Activated naive CD4-positive, alpha-beta T cell treated with anti-CD3 and anti-CD28 coated beads, Interleukin-2, amount 10 ng/mL, durations not matched to agents 7 days and 5 days (primary cell): ENCODE data around the gene RNF157.
"Not testable (repeated sequence)": the region's sequence is repeated elsewhere in the genome, so short reads cannot be mapped to it uniquely, and the experiment has no call there.

Experiments
- CTCF ChIA-PET: fragments of 350-600 bp; sonication (Branson Sonifier 250); formaldehyde crosslinking; loops from one replicate; lab custom pipeline; 2021; ENCODE audit warnings: antibody characterized with exemption; lab: Charles Lee
- DNase-seq: peaks from one replicate; pipeline ENCODE4 v3.0.0-alpha.2; 2020
- H3K27ac Mint-ChIP-seq: one replicate; pipeline ENCODE4 v1.8.0; 2021; ENCODE audit warnings: mild to moderate bottlenecking, moderate library complexity, mixed read lengths
- H3K27me3 Mint-ChIP-seq: one replicate; pipeline ENCODE4 v1.8.0; 2021; ENCODE audit warnings: mild to moderate bottlenecking, mixed read lengths
- H3K36me3 Mint-ChIP-seq: one replicate; pipeline ENCODE4 v1.8.0; 2021; ENCODE audit warnings: mixed read lengths
- H3K4me1 Mint-ChIP-seq: one replicate; pipeline ENCODE4 v1.8.0; 2021; ENCODE audit warnings: mixed read lengths
- H3K4me3 Mint-ChIP-seq: one replicate; pipeline ENCODE4 v1.8.0; 2021; ENCODE audit warnings: mild to moderate bottlenecking, moderate library complexity, mixed read lengths
- H3K9me3 Mint-ChIP-seq: one replicate; pipeline ENCODE4 v1.8.0; 2021; ENCODE audit warnings: mixed read lengths

Gene RNF157

GRCh38 chr17:76191896-76192295, 48.4 kb downstream of the RNF157 start:
- H3K4me1 Mint-ChIP-seq, result peaks cover 92% of the 10 kb centered on the region
- H3K27me3 Mint-ChIP-seq, result no peaks in the 10 kb centered on the region
- peaks cover 64% of the 10 kb centered on the region for H3K36me3 Mint-ChIP-seq
- peak; percentile 71 for DNase-seq
- no peaks in the 10 kb centered on the region for H3K9me3 Mint-ChIP-seq
- CTCF ChIA-PET, result interaction anchor here (0.6 to 3.1 kb wide), 12 partner anchors 11 to 88 kb away, joined by 3 to 29 read pairs (median 4); no protein-coding TSS in a partner anchor
- H3K27ac Mint-ChIP-seq, result peak overlapping the region; percentile 96
- peak overlapping the region; percentile 55 for H3K4me3 Mint-ChIP-seq

GRCh38 chr17:76189741-76190140, 50.6 kb downstream of the RNF157 start:
- CTCF ChIA-PET, result interaction anchor here (1.0 to 2.2 kb wide), 5 partner anchors 10 to 90 kb away, joined by 3 to 30 read pairs (median 4); partner anchors contain the start of gene UBALD2

GRCh38 chr17:76189247-76189646, 51.0 kb downstream of the RNF157 start:
- Mint-ChIP-seq H3K27me3 (no peaks in the 10 kb centered on the region), H3K4me3 (peak overlapping the region; percentile 54), H3K9me3 (no peaks in the 10 kb centered on the region), H3K4me1 (peaks cover 89% of the 10 kb centered on the region), H3K27ac (peak overlapping the region; percentile 96), H3K36me3 (peaks cover 54% of the 10 kb centered on the region)
- DNase-seq, result no peak
- CTCF ChIA-PET, result interaction anchor here (1.0 to 2.2 kb wide), 5 partner anchors 9 to 90 kb away, joined by 3 to 30 read pairs (median 4); partner anchors contain the start of gene UBALD2

More at GRCh38 chr17:76189741-76190140, 50.6 kb downstream of the RNF157 start:
- Mint-ChIP-seq H3K9me3 (no peaks in the 10 kb centered on the region), H3K27ac (peak overlapping the region; percentile 96), H3K27me3 (no peaks in the 10 kb centered on the region), H3K36me3 (peaks cover 54% of the 10 kb centered on the region), H3K4me1 (peaks cover 89% of the 10 kb centered on the region), H3K4me3 (peak overlapping the region; percentile 12)
- no peak for DNase-seq

GRCh38 chr17:76188213-76189016, 51.9 kb downstream of the RNF157 start:
- CTCF ChIA-PET, result interaction anchor here (1.0 to 2.2 kb wide), 6 partner anchors 8 to 91 kb away, joined by 3 to 30 read pairs (median 6); partner anchors contain the start of gene UBALD2
- Mint-ChIP-seq H3K4me3 (peak overlapping the region; percentile 5), H3K4me1 (peaks cover 84% of the 10 kb centered on the region), H3K36me3 (peaks cover 49% of the 10 kb centered on the region), H3K27ac (peak overlapping the region; percentile 96), H3K9me3 (no peaks in the 10 kb centered on the region), H3K27me3 (no peaks in the 10 kb centered on the region)
- DNase-seq, result no peak

GRCh38 chr17:76186774-76187173, 53.5 kb downstream of the RNF157 start:
- not testable (repeated sequence) for H3K9me3 Mint-ChIP-seq, DNase-seq, H3K27me3 Mint-ChIP-seq, H3K4me3 Mint-ChIP-seq
- peak overlapping the region; percentile 85 for H3K27ac Mint-ChIP-seq
- H3K36me3 Mint-ChIP-seq, result peaks cover 44% of the 10 kb centered on the region
- peaks cover 76% of the 10 kb centered on the region for H3K4me1 Mint-ChIP-seq
- CTCF ChIA-PET, result interaction anchor here (1.9 kb wide), 1 partner anchor 92 kb away, joined by 7 read pairs; no protein-coding TSS in a partner anchor

GRCh38 chr17:76184290-76184689, 56.0 kb downstream of the RNF157 start:
- Mint-ChIP-seq H3K36me3 (peaks cover 50% of the 10 kb centered on the region), H3K4me1 (peaks cover 77% of the 10 kb centered on the region), H3K9me3 (no peaks in the 10 kb centered on the region), H3K27me3 (no peaks in the 10 kb centered on the region), H3K4me3 (no peak overlapping the region), H3K27ac (peak overlapping the region; percentile 62)
- DNase-seq, result no peak
- CTCF ChIA-PET, result interaction anchor here (0.8 to 8.0 kb wide), 3 partner anchors 18 to 95 kb away, joined by 3 to 125 read pairs (median 9); no protein-coding TSS in a partner anchor

GRCh38 chr17:76182016-76182764, 58.1 kb downstream of the RNF157 start:
- peak overlapping the region; percentile 57 for H3K4me3 Mint-ChIP-seq
- H3K27me3 Mint-ChIP-seq, result no peaks in the 10 kb centered on the region
- no peaks in the 10 kb centered on the region for H3K9me3 Mint-ChIP-seq
- peak; percentile 97 for DNase-seq
- H3K27ac Mint-ChIP-seq, result peak overlapping the region; percentile 96
- CTCF ChIA-PET, result interaction anchor here (0.6 to 8.0 kb wide), 19 partner anchors 10 to 117 kb away, joined by 3 to 125 read pairs (median 4); partner anchors contain the start of gene FOXJ1
- H3K36me3 Mint-ChIP-seq, result peaks cover 40% of the 10 kb centered on the region
- H3K4me1 Mint-ChIP-seq, result peaks cover 79% of the 10 kb centered on the region

- H3K4me1 Mint-ChIP-seq, result peaks cover 69% of the 10 kb centered on the region
- no peaks in the 10 kb centered on the region for H3K9me3 Mint-ChIP-seq
- H3K27ac Mint-ChIP-seq, result peak overlapping the region; percentile 98
- no peaks in the 10 kb centered on the region for H3K27me3 Mint-ChIP-seq
- H3K36me3 Mint-ChIP-seq, result peaks cover 41% of the 10 kb centered on the region
- CTCF ChIA-PET, result interaction anchor here (0.9 to 8.0 kb wide), 22 partner anchors 10 to 107 kb away, joined by 3 to 125 read pairs (median 6); partner anchors contain the start of gene FOXJ1
- peak overlapping the region; percentile 60 for H3K4me3 Mint-ChIP-seq
- peak; percentile 64 for DNase-seq
Measured at GRCh38 chr17:76179496-76180467, 60.5 kb downstream of the RNF157 start.

GRCh38 chr17:76178124-76178523, 62.2 kb downstream of the RNF157 start:
- Mint-ChIP-seq H3K27ac (peak overlapping the region; percentile 98), H3K9me3 (no peaks in the 10 kb centered on the region), H3K36me3 (peaks cover 37% of the 10 kb centered on the region), H3K4me3 (no peak overlapping the region), H3K4me1 (peaks cover 59% of the 10 kb centered on the region), H3K27me3 (no peaks in the 10 kb centered on the region)
- DNase-seq, result no peak
- CTCF ChIA-PET, result interaction anchor here (0.6 to 8.0 kb wide), 6 partner anchors 12 to 118 kb away, joined by 3 to 125 read pairs (median 5); no protein-coding TSS in a partner anchor

- Mint-ChIP-seq H3K27me3 (no peaks in the 10 kb centered on the region), H3K27ac (peak overlapping the region; percentile 98), H3K9me3 (no peaks in the 10 kb centered on the region), H3K36me3 (peaks cover 41% of the 10 kb centered on the region), H3K4me1 (peaks cover 53% of the 10 kb centered on the region), H3K4me3 (no peak overlapping the region)
- no peak for DNase-seq
- CTCF ChIA-PET, result interaction anchor here (1.5 to 8.0 kb wide), 3 partner anchors 16 to 103 kb away, joined by 3 to 125 read pairs (median 51); no protein-coding TSS in a partner anchor
Measured at GRCh38 chr17:76176701-76177574, 63.4 kb downstream of the RNF157 start.

- Mint-ChIP-seq H3K4me3 (no peak overlapping the region), H3K27me3 (no peaks in the 10 kb centered on the region), H3K9me3 (no peaks in the 10 kb centered on the region), H3K4me1 (peaks cover 29% of the 10 kb centered on the region), H3K27ac (no peak overlapping the region), H3K36me3 (peaks cover 40% of the 10 kb centered on the region)
- CTCF ChIA-PET, result no interaction called here
- DNase-seq, result no peak
Measured at GRCh38 chr17:76174037-76174436, 66.3 kb downstream of the RNF157 start.

GRCh38 chr17:76173474-76173873, 66.8 kb downstream of the RNF157 start:
- Mint-ChIP-seq H3K27ac (no peak overlapping the region), H3K27me3 (no peaks in the 10 kb centered on the region), H3K4me3 (no peak overlapping the region), H3K36me3 (peaks cover 45% of the 10 kb centered on the region), H3K4me1 (peaks cover 29% of the 10 kb centered on the region), H3K9me3 (no peaks in the 10 kb centered on the region)
- DNase-seq, result no peak
- CTCF ChIA-PET, result interaction anchor here (0.6 kb wide), 1 partner anchor 14 kb away, joined by 3 read pairs; no protein-coding TSS in a partner anchor
